ENCODE measurements around the gene DMD.

The DMD gene

DNA sequence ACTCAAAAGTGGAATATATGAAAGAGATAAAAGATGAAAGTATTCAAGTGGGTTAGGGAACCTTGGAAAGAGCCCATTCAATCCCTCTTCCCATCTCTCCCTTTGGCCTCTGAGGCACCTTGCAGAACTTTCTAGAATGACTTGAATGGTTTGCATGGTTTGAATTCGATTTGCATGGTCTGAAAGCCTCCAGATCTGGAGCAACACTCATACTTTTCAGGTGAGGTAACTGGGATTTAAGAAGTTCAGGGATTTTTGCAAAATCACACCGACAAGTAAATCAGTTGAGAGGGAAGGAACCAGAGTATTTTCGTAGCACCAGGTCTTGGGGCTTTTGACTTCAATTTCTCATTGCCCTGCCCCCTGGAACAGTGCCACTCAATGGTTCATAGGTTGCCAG lies 1663.5 kb downstream of the DMD start:
- TF ChIP-seq, protein P1, sequence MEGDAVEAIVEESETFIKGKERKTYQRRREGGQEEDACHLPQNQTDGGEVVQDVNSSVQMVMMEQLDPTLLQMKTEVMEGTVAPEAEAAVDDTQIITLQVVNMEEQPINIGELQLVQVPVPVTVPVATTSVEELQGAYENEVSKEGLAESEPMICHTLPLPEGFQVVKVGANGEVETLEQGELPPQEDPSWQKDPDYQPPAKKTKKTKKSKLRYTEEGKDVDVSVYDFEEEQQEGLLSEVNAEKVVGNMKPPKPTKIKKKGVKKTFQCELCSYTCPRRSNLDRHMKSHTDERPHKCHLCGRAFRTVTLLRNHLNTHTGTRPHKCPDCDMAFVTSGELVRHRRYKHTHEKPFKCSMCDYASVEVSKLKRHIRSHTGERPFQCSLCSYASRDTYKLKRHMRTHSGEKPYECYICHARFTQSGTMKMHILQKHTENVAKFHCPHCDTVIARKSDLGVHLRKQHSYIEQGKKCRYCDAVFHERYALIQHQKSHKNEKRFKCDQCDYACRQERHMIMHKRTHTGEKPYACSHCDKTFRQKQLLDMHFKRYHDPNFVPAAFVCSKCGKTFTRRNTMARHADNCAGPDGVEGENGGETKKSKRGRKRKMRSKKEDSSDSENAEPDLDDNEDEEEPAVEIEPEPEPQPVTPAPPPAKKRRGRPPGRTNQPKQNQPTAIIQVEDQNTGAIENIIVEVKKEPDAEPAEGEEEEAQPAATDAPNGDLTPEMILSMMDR (IDR thresholded peaks at IDR 0.05; ENCODE audit: low read depth, low read length), result no peak

DNA sequence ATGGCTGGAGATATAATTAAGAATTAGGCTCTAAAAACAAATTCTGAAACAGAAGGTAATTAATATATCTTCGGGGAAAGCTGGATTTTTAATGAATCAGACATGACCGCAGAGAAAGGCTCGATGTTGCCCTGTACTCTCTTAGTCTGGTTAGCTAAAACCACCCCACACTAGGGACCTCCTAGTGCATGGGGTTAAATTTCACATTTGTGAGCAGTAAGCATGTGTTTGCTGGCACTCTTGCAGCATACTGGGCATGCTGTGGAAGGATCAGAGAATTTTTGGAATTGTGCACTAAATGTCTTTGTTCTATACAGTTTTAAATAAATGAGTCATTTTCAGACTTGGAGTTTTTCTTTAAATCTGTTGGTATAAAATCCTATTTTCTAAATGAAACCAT lies 1663.9 kb downstream of the DMD start:
- no peak overlapping the region for H3K4me3 ChIP-seq (ENCODE audit: low read depth, low read length)
- TF ChIP-seq, protein P1 (IDR thresholded peaks at IDR 0.05; ENCODE audit: low read depth, low read length), result no peak

More for the DNA sequence above, 1663.5 kb downstream of the DMD start:
- H3K4me3 ChIP-seq (ENCODE audit: low read depth, low read length), result no peak overlapping the region

DNA sequence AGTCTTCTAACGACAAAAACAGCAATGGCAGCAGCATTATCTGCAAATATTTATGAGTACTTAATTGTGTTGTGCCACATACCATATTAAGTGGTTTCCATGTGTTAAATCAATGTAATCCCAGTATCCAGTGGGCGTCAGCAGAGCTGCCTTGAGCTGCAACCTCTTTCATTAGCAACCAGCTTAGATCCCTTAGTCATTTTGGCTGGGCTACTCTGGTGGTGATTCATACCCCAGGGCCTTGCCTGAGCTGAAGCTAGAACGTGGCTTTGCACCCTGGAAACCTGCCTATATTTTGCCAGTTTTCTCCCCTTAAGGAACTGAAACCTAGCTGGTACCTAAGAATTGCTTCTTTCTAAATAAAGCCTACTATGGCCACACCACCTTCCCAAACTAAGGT lies 1665.2 kb downstream of the DMD start:
- TF ChIP-seq, protein P1 (IDR thresholded peaks at IDR 0.05; ENCODE audit: low read depth, low read length), result no peak
- H3K4me3 ChIP-seq (ENCODE audit: low read depth, low read length), result no peak overlapping the region

DNA sequence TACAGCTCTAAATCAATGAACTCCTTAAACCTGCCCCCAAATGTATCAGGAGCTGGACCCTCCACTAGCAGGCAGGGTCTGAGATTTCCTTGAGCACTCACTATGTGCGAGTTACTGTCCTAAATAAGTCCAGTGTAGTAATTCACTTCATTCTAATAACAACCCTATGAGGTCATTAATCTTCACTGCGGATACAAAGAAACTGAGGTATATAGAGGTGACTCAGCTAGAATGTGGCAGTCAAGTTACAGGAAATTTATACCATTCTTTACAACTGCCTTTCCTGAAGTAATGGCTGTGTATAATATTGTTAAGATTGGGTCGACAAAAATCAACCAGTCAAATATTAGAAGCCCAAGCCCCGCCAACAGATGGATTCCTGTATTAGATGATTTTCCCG lies 1665.6 kb downstream of the DMD start:
- no peak overlapping the region for H3K4me3 ChIP-seq (ENCODE audit: low read depth, low read length)
- TF ChIP-seq, protein P1 (IDR thresholded peaks at IDR 0.05; ENCODE audit: low read depth, low read length), result no peak

DNA sequence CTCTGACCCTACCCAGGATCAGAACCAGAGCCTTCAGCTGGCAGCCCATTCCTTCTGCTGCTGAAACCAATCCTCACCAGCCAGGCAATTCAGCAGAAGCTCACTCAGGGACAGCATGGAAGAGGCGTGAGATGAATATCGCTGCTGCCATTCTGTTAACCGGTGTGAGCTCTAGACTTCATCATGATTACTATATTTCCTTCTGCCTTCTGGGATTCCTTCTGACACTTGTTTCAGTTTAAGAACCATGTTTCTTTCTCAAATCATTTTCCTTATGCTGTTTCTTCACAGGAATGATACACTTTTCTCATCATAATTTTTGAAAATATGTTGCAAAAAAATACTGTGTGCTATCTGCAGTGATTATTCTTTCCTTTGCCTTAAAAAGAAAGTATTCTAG lies 1666.2 kb downstream of the DMD start:
- no peak overlapping the region for H3K4me3 ChIP-seq (ENCODE audit: low read depth, low read length)
- TF ChIP-seq, protein P1 (IDR thresholded peaks at IDR 0.05; ENCODE audit: low read depth, low read length), result no peak

DNA sequence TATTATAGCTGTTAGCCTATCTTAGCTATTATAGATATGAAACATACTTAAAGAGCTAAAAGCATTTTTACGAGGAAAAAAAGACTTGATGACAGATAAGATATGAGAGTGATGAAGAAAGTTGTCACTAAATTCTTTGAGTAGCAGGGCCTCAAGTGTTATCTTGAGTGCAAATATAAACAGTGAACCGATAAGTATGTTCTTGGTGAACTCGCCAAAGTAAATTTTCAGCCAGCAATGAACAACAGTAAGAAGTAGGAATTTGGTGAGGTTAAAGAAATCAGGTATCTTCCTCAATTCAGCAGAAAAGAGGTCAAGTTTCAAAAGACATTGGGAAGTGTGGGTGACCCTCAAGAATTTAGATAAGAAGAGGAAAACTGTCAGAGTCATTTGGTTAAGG lies 1667.7 kb downstream of the DMD start:
- H3K4me3 ChIP-seq (ENCODE audit: low read depth, low read length), result no peak overlapping the region
- TF ChIP-seq, protein P1 (IDR thresholded peaks at IDR 0.05; ENCODE audit: low read depth, low read length), result no peak

DNA sequence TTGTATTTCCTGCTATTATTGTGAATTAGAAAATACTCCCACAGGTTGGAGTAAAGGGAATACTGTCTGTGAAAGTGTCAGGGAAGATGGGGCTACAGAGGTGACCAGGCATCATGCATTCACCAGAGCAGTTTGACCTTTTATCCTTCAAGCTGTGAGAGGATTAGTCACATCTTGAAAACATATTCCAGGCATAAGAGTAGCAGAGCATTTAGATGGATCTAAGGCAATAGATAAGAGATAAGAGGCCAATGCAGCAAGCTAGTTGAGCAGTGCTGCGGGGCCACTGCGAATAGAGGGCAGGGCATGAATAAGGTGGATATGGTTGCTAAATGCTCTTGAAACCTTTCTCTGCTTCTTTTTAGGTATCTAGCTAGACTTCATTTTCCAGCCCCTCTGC lies 1668.8 kb downstream of the DMD start:
- TF ChIP-seq, protein P1 (IDR thresholded peaks at IDR 0.05; ENCODE audit: low read depth, low read length), result no peak
- H3K4me3 ChIP-seq (ENCODE audit: low read depth, low read length), result no peak overlapping the region

All from WI38 (cell line).